Stimulated activated CD4-positive, alpha-beta T cell treated with anti-CD3 and anti-CD28 coated beads, Interleukin-1b, Interleukin-23, amount 100 ng/mL, for 1 hour (primary cell): ENCODE measurements around the gene FLNB.

Experiments
- DNase-seq, 2 donors: peaks; one replicate each; pipeline ENCODE4 v3.0.0-alpha.2; 2020; ENCODE audit warnings: low read depth in 2 of 2

Gene FLNB

DNA sequence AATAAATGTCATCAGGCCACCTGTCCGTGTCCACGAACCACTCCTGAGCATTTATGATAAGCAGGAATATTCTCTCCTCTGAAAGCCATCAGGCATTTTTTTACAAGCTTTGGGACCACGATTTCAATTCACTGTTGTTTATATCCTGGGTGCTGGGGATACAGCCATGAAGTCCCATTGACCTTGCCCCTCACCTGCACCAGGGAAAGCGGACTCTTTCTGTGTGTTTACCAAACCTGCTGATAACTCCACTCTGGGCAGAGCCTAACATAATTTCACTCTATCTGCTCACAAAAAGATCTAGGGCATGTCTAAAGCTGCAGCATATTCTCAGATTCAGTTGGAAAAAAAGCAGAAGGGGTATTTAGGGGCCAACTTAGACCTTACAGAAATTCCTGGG, 197.8 kb downstream of the FLNB start:
- no peak for DNase-seq

DNA sequence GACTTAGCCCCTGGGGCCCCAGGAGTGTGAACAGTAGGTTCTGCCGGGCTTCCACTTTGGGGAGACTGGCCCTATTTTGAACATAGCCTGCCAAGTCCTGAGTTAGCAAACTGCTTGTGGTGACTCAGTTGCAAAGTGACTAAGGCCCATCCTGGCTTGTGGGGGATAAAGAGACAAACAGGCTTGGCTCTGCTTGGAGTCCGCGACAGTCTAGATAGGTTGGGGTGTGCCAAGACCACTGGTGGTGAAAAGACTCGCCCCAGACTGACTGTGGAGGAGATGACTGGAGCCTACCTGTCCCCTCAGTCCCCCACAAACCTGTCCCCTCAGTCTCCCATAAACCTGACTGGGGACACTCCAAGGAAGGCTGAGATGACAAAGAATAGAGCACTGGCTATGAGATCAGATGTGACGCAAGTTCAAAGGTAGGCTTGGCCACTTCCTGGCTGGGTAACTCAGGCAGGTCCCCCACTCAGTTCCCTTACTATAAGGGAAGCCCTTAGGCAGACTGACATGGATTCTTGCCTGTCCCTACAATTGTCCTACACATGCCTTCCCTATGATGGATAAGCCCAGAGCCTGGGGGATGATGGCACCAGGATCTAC, 198.3 kb downstream of the FLNB start:
- DNase-seq = no peak

DNA sequence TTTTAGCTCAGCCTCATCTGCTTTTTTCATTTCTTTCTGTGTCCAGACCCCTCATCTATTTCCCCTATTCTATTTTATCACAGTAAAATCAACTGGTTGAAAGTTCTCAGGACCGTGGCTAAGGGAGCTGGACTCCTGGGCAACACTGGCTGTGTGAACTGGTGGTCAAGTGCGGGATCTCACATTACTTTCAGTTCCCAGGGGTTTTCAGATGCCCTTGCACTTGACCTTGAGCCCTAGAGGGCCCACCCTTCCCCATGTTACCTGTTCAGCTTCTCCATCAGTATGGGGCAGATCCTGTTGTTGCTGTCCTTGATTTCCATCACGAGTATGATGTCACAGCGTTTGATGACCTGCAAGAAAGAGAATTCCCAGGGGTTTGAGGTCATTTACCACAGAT, 199.7 kb downstream of the FLNB start:
- no peak for DNase-seq

DNA sequence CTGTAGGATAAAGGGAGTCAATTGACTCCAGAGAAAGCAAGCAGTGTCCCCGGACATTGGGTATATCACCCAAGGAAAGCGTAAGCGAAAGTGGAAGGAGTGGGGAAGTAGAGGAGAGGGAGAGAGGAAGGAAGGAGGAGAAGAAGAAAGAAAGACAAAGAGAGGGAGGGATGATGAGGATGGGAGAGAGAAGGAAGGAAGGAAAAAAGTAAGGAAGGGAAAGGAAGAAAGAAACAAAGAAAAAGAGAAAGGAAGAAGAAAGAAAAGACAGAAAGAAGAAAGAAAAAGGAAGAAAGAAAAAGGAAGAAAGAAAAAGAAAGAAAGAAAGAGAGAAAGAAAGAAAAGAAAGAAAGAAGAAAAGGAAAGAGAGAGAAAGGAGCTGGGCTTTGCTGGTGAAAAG, 201.7 kb downstream of the FLNB start:
- DNase-seq = no peak

DNA sequence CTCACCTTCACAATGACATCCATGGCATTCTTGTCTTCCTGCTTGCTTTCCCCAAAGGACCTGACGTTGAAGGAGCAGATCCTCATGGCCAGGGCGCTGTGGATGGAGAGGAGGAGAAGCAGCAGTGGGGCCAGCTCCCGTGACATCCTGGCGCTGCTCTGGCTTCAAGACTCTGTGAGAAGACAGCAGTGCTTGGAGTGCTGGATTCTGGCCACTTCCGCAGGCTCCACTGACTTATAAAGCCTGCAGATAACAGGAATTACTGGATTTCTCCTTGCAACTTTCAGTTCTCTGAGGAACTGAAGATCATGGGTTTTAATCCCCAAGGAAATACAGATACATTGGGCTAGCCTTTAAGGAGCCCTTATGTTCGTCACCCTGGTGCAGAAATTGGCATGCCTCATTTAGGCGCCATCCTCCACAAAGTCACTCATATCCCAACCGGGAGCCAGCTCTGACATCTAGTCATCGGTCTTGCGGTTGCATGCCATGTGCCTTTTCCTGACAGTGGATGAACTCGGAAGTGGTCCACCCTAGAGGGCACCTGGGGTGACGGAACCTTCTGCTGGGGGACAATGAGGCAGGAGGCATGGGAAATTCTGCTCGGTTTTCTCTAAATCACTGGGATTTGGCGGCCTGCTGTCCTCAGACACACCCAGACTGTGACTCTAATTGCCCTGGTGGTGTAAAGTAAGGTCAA, 202.7 kb downstream of the FLNB start, which contains the start of gene DNASE1L3:
TSS of gene DNASE1L3 (minus strand) at position 212 of the 700 bp plus-strand sequence. CDS start at position 146, 66 bp downstream.
- no peak for DNase-seq

DNA sequence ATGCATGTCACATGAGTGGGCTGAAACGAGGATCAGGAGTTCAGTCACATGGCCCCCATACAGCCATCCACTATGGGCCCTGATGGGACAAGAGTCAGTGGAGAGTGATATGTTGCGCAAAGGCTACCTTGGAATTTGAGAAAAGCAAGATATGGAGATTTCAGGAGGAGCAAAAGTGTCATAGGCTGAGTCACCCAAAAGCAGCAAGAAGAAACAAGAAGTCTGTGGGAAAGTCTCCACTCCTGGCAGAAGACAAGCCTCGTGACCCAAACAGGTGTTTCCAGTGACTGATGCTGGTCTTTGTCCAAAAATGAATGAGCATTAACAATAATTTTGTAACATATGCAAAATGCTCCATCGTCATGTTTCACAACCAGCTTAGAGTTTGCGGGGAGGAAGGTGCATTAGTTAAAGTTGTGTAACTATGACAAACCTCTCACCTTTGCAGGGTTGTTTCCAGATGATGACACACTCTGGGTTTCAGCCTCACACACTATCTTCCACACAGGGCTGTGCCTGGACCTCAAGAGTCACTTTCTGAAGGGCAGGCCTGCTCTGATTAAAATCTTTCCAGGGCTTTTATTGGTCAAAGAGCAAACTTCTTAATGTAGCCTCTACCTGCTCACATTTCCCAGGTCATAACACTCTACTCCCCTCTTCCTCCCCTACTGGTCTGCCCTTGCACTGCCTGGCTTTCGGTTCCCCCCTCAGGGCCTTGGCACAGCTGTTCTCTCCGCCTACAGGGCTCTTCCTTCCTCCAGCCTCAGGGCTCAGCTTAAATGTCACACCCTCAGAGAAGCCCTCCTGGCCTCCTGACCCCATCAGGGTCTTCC, 206.5 kb downstream of the FLNB start:
- no peak for DNase-seq

DNA sequence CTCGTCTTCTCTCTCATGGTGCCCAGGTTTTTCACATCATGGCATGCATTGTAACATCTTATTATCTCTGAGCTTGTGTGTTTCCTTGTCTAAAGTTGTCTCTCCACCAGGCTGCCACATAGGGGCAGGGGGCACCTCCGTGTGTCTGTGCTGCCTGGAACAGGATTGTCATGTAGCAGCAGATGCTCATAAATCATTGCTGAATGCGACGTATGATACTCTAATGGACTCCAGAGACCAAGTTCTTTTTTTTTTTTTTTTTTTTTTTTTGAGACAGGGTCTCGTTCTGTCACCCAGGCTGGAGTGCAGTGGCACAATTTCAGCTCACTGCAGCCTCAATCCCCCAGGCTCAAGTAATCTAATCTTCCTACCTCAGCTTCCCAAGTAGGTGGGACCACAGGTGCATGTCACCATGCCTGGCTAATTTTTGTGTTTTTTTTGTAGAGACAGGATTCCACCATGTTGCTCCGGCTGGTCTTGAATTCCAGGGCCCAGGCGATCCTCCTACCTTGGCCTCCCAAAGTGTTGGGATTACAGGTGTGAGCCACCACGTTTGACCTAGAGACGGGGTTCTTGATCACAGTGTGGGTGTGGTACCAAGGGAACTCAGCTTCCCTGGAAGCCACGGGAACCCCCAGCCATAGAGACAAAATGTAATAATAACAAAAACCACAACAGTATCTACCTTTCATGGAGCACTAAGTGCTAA, 207.2 kb downstream of the FLNB start:
- DNase-seq = no peak

DNA sequence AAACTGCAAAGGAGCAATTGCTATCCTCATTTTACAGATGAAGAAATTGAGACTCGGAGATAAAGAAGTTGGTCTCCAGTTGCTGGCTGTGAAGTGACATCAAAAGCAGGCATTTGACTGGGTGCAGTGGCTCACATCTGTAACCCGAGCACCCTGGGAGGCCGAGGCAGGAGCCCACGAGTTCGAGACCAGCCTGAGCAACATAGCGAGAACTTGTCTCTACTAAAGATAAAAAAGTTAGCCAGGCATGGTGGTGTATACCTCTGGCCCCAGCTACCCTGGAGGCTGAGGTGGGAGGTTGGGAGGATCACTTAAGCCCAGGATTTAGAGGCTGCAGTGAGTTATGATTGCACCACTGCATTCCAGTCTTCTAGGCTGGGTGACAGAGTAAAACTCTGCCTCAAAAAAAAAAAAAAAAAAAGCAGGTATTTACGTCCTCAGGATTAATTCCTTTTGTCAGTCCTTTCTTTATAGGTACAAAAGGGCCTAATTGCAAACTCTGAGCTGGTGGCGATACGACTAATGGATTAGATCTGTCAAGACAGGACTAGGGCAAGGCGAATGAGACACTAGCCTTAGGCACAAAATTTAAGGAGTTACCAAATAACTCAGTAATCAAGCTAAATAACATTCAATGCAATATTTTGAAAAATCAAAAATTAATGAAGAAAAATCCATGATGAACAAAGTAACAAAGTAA, 208.4 kb downstream of the FLNB start:
- no peak for DNase-seq

DNA sequence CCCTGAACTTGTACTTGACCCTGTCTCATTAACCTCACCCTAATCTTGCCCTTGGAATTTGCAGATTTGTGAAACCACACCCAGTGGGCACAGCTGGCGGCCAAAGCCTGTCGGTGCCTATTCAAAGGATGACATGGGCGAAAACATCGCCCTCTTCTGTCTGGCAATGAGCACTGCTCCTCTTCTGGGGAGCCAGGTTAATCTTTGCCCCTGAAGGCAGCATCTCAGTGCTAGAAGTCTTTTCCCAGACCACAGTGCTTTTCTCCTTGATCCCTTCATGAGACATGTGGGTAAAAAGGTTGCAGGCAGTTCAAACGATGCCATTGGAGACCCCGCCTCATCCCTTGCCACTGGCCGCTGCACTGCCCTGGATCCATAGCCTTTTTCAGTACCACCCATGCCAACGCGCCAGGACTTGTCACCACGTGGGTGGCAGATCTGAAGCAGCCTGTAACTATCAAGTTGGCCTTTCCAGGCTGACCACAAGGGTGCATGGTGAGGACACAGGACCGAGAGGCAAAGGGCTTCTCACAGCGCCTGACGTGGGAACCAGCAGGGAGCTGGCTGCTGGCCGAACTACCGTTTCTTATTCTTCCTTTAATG, 209.1 kb downstream of the FLNB start:
- peak in 1 of 2 donors; percentile 15 for DNase-seq

DNA sequence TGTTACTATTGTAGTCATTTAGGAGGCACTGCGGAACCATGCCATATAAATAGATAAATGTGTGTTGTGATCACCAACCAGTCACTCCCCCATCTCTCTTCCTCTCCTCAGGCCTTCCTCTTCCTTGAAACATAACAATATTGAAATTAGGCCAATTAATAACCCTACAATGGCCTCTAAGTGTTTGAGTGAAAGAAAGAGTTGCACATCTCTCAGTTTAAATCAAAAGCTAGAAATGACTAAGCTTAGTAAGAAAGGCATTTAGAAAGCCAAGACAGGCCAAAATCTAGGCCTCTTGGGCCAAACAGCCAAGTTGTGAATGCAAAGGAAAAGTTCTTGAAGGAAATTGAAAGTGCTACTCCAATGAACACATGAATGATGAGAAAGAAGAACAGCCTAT, 210.7 kb downstream of the FLNB start:
- no peak for DNase-seq
